Activated B cell treated with CpG ODN at 0.5 μM for 24 hours (primary cell): ENCODE measurements around the gene ABCG5. TPM values are rescaled to one million over a fixed set of nuclear protein-coding genes. Genes with fewer than 3 reads are reported as not detected.

ENCODE experiments used
- ATAC-seq: fragments of 200-7000 bp; cut with Tn5 transposase; one replicate; pipeline ENCODE4 v1.10.0; 2021; ENCODE audit warnings: low read depth, mild to moderate bottlenecking, moderate library complexity
- CTCF ChIA-PET: fragments of 350-600 bp; sonication (Branson Sonifier 250); formaldehyde crosslinking; loops from one replicate; lab custom pipeline; 2021; ENCODE audit warnings: antibody characterized with exemption; lab: Charles Lee
- POLR2A ChIA-PET: fragments of 350-600 bp; sonication (Branson Sonifier 250); formaldehyde crosslinking; loops from one replicate; lab custom pipeline; 2021; ENCODE audit warnings: antibody characterized with exemption; lab: Charles Lee
- DNase-seq: peaks from one replicate; pipeline ENCODE4 v3.0.0; 2022
- H3K27ac Mint-ChIP-seq: one replicate; pipeline ENCODE4 v1.8.0; 2020; ENCODE audit warnings: mixed read lengths
- H3K27me3 Mint-ChIP-seq: one replicate; pipeline ENCODE4 v1.8.0; 2021; ENCODE audit warnings: mixed read lengths
- H3K36me3 Mint-ChIP-seq: one replicate; pipeline ENCODE4 v1.8.0; 2021; ENCODE audit warnings: low read depth, mixed read lengths
- H3K4me1 Mint-ChIP-seq: one replicate; pipeline ENCODE4 v1.8.0; 2021; ENCODE audit warnings: mixed read lengths
- H3K4me3 Mint-ChIP-seq: one replicate; pipeline ENCODE4 v1.8.0; 2020; ENCODE audit warnings: mild to moderate bottlenecking, mixed read lengths
- H3K9me3 Mint-ChIP-seq: one replicate; pipeline ENCODE4 v1.8.0; 2020; ENCODE audit warnings: mixed read lengths
- CTCF ChIP-seq: fragments of 200-600 bp; IDR thresholded peaks from one replicate; pipeline ENCODE4 v1.8.0; 2022; ENCODE audit warnings: antibody characterized with exemption, mild to moderate bottlenecking
- intact Hi-C: fragments of 100-400 bp; cut with micrococcal nuclease; formaldehyde crosslinking; loops from one replicate; pipeline ENCODE4 v1.15.1; 2024
- total RNA-seq: library from RNA; stranded (reverse); gene quantifications from 2 replicates; pipeline ENCODE4 v1.2.3, GENCODE V29; 2022

ABCG5 gene
- total RNA-seq, 1 donor from 2014 or later = not detected

GRCh38 chr2:43837033-43837432 lies 1.6 kb downstream of the ABCG5 start:
- no peak overlapping the region for H3K4me3 Mint-ChIP-seq
- no peak overlapping the region for H3K27ac Mint-ChIP-seq
- POLR2A ChIA-PET = no interaction called here
- intact Hi-C loops = no loop called here
- H3K27me3 Mint-ChIP-seq = peaks cover 11% of the 10 kb centered on the region
- CTCF ChIA-PET = no interaction called here
- no peaks in the 10 kb centered on the region for H3K4me1 Mint-ChIP-seq
- H3K9me3 Mint-ChIP-seq = no peaks in the 10 kb centered on the region
- DNase-seq (no peak), ATAC-seq (no peak)
- no peaks in the 10 kb centered on the region for H3K36me3 Mint-ChIP-seq
- no peak for TF ChIP-seq CTCF

- DNase-seq = no peak
Measured at GRCh38 chr2:43832457-43832856, 6.2 kb downstream of the ABCG5 start.

GRCh38 chr2:43831543-43832294 lies 6.9 kb downstream of the ABCG5 start:
- ATAC-seq (no peak), DNase-seq (no peak)
- intact Hi-C loops = no loop called here
- H3K27ac Mint-ChIP-seq = no peak overlapping the region
- ChIA-PET POLR2A (no interaction called here), CTCF (no interaction called here)
- H3K36me3 Mint-ChIP-seq = no peaks in the 10 kb centered on the region
- H3K27me3 Mint-ChIP-seq = peaks cover 31% of the 10 kb centered on the region
- H3K9me3 Mint-ChIP-seq = no peaks in the 10 kb centered on the region
- no peak for TF ChIP-seq CTCF
- no peaks in the 10 kb centered on the region for H3K4me1 Mint-ChIP-seq
- H3K4me3 Mint-ChIP-seq = no peak overlapping the region

More at GRCh38 chr2:43832457-43832856, 6.2 kb downstream of the ABCG5 start:
- Mint-ChIP-seq H3K4me1 (no peaks in the 10 kb centered on the region), H3K9me3 (no peaks in the 10 kb centered on the region), H3K36me3 (no peaks in the 10 kb centered on the region), H3K27me3 (peaks cover 31% of the 10 kb centered on the region), H3K27ac (no peak overlapping the region), H3K4me3 (no peak overlapping the region)
- ChIA-PET POLR2A (no interaction called here), CTCF (no interaction called here)
- TF ChIP-seq CTCF = no peak
- no peak for ATAC-seq
- intact Hi-C loops = no loop called here

GRCh38 chr2:43826305-43827250 lies 12.1 kb downstream of the ABCG5 start:
- intact Hi-C loops = no loop called here
- no peak for TF ChIP-seq CTCF
- peaks cover 42% of the 10 kb centered on the region for H3K27me3 Mint-ChIP-seq
- ChIA-PET CTCF (no interaction called here), POLR2A (no interaction called here)
- H3K27ac Mint-ChIP-seq = no peak overlapping the region
- no peaks in the 10 kb centered on the region for H3K4me1 Mint-ChIP-seq
- no peak for DNase-seq
- no peaks in the 10 kb centered on the region for H3K9me3 Mint-ChIP-seq
- no peak overlapping the region for H3K4me3 Mint-ChIP-seq
- no peaks in the 10 kb centered on the region for H3K36me3 Mint-ChIP-seq
- no peak for ATAC-seq

- no peak overlapping the region for H3K4me3 Mint-ChIP-seq
- H3K27ac Mint-ChIP-seq = no peak overlapping the region
- H3K36me3 Mint-ChIP-seq = no peaks in the 10 kb centered on the region
- no peak for ATAC-seq
- intact Hi-C loops = no loop called here
- no peak for TF ChIP-seq CTCF
- peaks cover 41% of the 10 kb centered on the region for H3K27me3 Mint-ChIP-seq
- ChIA-PET POLR2A (no interaction called here), CTCF (no interaction called here)
- DNase-seq = no peak
- no peaks in the 10 kb centered on the region for H3K9me3 Mint-ChIP-seq
- H3K4me1 Mint-ChIP-seq = no peaks in the 10 kb centered on the region
Measured at GRCh38 chr2:43825841-43826240, 12.8 kb downstream of the ABCG5 start.
